GM18907 (cell line): ENCODE results near the gene SETD5.
"Not testable (repeated sequence)": the region's sequence is repeated elsewhere in the genome, so short reads cannot be mapped to it uniquely, and the experiment has no call there.

Experiments used
- ATAC-seq: cut with Tn5 transposase; IDR thresholded peaks from one replicate; pipeline ENCODE4 v1.9.1; 2021; ENCODE audit warnings: mild to moderate bottlenecking, moderate library complexity; ENCODE audit not compliant: unreplicated experiment

Gene SETD5

DNA sequence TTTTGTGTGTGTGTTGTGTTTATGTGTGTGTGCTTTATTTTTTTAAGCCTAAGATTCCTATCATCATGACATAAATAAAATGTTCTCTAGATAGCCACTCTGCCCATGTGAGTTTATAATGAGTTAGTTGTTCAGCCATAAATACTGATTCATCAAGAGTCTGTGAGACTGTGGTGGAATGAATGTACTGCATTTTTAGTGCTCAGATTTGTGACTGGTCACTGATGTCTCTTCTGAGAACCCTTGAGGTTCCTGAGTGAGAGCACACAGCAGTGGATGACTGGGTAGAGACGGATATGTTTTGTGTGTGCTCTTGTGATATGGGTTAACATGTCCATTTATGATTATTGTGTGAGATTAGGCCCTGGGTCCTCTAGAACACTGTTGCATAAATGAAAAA lies 51.2 kb downstream of the SETD5 start:
- no peak for ATAC-seq

DNA sequence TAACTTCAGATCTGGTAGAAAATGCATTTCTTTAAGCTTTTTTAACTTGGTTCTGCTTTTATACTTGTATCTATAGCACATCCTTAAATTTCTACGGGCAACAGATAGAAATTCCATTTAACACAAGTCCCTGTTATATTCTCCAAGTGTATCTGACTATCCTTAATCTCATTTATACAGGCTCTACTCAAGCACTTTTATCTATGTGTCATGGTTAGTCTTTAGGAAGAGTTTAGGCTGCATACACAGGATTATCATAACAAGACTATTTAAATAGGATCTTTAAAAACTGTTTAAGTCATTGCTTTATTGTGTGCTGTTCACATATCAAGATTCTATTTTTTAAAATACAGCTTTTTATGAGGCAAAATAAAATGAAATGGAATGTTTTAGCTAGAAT lies 52.7 kb downstream of the SETD5 start:
- ATAC-seq: no peak

- ATAC-seq: no peak
Observed at GRCh38 chr3:9450991-9451390, 53.6 kb downstream of the SETD5 start.

- no peak for ATAC-seq
Observed at GRCh38 chr3:9452417-9452816, 55.0 kb downstream of the SETD5 start.

- ATAC-seq: no peak
Observed at GRCh38 chr3:9455596-9456131, 58.2 kb downstream of the SETD5 start.

- ATAC-seq: no peak
Observed at GRCh38 chr3:9467451-9467850, 70.0 kb downstream of the SETD5 start.

GRCh38 chr3:9468460-9468859 lies 71.0 kb downstream of the SETD5 start:
- ATAC-seq: no peak

- no peak for ATAC-seq
Observed at GRCh38 chr3:9469986-9470385, 72.6 kb downstream of the SETD5 start.

GRCh38 chr3:9473496-9474065 lies 76.2 kb downstream of the SETD5 start:
- no peak for ATAC-seq

DNA sequence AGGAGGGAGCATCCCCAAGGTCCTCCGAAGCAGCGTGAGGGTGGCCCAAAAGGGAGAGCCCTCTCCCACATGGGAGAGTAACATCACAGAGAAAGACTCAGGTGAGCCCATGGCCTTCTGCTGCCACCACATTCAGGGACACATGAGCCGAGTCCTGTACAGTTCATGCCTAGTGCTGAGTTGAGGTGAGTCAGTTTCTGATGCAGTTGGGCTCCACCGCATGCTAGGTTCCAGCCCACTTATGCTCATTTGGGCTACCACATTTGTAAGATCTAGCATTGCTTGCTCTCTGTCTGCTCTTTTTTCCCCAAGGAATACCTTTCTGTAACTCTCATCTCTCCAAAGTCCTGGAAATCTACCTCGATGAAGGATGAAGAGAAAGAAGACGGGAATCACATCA lies 77.1 kb downstream of the SETD5 start:
- no peak for ATAC-seq

DNA sequence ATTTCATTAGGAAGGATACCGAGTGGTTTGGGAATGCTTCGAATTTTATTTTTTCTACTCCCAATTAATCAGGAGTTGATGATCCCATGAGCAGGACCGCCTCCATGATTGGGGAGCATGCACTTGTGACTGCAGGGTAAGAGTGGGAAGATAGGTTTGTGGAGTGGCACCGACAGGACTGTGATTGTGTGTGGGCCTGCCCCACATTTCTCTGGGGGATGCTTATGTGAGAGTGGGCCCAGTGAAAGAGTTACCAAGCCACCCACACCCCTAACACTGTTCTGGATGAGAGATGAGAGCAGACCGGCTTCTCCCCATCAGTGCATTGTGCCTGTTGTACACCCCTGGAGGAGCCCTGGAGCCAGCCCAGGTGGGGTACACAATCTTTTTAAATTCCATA lies 79.5 kb downstream of the SETD5 start:
- no peak for ATAC-seq

GRCh38 chr3:9480265-9480664 lies 82.8 kb downstream of the SETD5 start:
- ATAC-seq: no peak

- no peak for ATAC-seq
Observed at GRCh38 chr3:9485248-9485647, 87.8 kb downstream of the SETD5 start.

GRCh38 chr3:9491506-9491905 lies 94.1 kb downstream of the SETD5 start:
- ATAC-seq: no peak

DNA sequence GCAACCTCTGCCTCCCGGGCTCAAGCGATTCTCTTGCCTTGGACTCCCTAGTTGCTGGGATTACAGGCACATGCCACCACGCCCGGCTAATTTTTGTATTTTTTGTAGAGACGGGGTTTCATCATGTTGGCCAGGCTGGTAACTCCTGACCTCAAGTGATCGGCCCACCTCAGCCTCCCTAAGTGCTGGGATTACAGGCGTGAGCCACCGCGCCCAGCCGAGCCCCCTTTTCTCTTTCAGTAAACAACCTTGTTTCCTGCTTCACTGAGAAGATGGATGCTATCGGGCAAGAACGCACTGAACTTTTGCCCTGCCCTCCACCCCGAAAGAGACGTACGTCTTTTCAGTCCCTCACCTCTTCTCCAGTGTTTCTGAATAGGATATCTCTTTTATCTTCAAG lies 96.6 kb downstream of the SETD5 start:
- ATAC-seq: not testable (repeated sequence)

DNA sequence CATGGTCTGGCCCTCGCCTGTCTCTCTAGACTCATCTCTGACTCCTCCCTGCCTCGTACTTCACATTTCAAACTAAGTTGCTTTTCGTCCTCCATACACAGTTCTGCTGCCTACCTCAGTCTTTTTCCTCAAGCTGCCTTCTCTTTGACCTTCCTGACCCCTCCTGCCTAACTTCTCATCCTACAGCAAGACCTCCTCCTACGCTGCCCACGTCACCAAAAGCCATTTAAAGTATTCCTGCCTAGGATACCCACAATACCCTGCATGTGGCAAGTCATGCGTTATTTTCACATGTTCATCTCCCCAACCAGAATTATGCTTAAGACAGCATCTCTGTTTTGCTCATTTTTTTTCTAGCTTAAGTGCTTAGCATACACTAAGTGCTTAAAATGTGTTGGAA lies 99.5 kb downstream of the SETD5 start:
- no peak for ATAC-seq

- ATAC-seq: no peak
Observed at GRCh38 chr3:9497821-9498565, 100.6 kb downstream of the SETD5 start.

DNA sequence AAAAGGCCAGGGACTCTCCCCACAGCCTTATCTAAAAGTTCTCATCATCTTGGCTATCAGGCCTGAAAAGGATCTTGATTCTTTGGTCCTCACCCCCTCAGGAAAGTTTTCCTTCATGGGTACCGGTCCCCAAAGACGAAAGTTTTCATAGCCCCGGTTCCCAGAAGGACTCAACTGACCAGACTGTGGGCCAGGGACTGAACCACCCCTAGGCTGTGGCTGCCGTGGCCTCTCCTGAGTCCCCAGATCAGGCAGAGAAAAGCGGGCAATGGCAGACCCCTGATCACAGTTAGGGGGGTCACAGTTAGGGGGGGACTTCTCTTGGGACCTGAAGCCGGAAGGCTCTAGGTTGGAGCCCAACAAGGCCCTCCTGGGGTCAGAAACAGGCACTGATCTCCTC lies 101.4 kb downstream of the SETD5 start:
- no peak for ATAC-seq

DNA sequence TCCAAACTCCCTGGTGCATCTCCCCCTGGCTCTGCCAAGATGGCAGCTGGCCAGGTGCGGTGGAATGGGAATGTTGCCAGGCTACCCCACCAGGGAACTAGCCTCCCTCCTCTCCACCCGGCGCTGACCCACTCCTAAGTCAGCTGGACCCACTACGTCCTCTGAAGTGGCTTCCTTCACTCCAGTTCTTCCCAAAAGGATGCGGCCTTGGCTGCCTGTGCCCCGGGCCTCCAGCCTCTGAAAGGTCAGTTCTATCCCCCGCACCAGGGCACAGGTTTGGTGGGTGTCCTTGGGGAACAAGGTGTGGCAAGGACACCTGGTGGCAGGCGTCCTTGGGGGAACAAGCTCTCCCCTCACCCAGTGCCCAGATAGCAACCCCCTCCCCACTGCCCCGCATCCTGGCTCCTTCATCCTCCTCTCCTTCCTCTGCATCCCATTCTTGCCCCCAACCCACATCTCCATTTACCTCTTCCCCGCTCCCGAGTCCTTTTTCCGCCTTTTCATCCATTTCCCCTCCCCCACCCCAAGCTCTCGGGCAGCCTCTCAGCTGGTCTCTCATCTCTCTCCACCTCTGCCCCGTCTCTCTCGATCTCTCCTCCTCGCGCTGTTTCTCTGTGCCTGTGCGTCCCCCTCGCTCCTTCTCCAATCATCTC lies 102.2 kb downstream of the SETD5 start:
- no peak for ATAC-seq

DNA sequence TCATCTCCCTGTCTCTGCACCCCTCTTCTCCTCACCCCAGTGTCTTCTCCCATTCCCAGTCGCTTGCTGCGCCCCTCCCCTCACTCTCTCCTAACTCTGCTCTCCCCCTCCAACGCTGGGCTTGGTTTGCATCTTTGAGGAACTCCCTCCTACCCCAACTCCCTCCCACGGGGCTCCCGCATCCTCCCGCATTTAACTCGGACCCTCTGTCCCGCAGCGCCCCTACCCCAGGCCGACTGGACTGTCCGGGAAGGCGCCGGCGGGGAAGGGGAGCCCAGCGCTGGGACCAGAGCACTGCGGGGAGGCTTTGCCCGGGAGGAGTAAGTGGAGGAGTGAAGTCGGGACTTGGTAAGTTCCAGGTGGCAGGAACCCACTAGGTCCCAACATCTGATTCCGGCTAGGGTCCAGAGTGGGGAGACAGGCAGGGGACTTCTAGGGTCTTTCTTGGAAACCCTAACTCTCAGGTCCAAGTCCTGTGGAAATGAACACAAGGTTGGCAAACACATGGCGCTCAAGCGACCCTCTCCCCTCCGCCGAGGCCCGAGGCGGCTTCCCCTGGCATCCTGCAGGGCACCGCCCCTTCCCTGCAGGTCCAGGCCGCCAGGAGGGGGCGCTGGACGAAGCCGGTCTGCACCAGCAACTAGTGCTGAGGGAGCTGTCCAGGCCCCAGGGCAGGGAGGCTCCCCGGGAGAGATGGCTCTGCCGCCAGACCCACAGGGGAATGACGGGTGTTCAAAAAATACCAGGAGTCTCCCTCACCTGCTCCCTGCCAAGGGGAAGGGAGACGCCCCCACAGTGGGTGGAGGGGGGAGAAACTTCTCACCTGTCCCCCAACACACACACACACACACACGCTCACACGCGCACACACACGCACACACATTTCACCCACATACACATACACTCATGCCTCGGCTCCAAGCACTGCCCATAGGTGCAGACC lies 103.0 kb downstream of the SETD5 start:
- ATAC-seq: no peak

- no peak for ATAC-seq
Observed at GRCh38 chr3:9501226-9501625, 103.8 kb downstream of the SETD5 start.
